GM19468 (cell line): ENCODE results near the gene R3HCC1L.
A peak's percentile ranks its signal among the peaks of the same experiment; 100 is the strongest.

Experiments
- ATAC-seq: cut with Tn5 transposase; IDR thresholded peaks from one replicate; pipeline ENCODE4 v1.9.1; 2021; ENCODE audit warnings: mild to moderate bottlenecking, moderate library complexity, moderate number of reproducible peaks; ENCODE audit not compliant: unreplicated experiment; ENCODE audit errors: extremely low read depth

Gene R3HCC1L

DNA sequence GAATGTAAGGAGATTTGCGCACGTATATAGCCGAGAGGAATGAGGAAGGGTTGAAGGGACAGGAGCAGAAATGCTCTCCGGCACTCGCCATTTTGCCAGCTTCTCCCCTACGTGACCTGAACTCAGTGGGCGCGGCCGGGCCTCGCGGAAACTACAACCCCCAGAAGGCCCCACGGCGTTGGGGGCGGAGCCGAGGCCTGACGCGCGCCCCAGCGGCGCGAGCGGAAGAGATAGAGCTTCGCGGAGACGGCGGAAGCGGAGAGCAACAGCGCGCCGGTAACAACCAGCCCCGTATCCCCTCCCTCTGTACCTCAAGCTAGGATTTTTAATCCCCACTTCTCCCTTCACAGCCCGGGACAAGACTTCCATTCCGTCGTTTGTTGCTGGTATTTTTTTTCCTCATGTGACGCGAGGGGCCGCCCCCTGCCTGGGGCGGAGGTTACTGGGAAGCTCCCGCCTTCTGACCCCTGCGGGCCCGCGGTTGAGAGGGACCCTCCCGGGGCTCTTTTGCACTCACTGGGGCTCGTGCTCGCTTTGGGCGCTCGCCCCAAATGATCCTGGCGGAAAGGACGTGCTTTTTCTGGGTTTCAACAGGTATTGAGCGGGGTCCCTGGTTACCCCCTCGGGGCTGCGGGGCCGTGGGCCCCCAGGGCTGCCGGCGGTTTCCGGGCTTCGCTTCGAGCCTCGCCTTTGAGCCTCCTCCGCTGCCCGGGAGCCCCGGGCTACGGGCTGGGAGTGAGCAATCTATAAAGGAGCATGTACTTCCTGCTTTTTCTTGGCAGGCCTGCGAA lies at the start of gene R3HCC1L:
Gene R3HCC1L (plus strand): TSS at position 227 of the 791 bp plus-strand sequence. CDS start 73,458 bp downstream, outside the sequence.
- ATAC-seq: peak; percentile 81

DNA sequence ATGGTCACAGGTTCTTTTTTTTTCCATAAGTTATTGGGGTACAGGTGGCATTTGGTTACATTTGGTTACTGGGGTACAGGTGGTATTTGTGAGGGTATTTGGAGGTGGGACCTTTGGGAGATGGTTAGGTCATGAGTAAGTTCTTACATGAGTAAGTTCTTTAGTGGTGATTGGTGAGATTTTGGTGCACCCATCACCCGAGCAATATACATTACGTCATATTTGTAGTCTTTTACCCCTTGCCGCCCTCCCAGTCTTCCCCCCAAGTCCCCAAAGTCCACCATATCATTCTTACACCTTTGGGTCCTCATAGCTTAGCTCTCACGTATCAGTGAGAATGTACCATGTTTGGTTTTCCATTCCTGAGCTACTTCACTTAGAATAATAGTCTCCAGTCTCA lies 49.2 kb upstream of the R3HCC1L start:
- no peak for ATAC-seq

DNA sequence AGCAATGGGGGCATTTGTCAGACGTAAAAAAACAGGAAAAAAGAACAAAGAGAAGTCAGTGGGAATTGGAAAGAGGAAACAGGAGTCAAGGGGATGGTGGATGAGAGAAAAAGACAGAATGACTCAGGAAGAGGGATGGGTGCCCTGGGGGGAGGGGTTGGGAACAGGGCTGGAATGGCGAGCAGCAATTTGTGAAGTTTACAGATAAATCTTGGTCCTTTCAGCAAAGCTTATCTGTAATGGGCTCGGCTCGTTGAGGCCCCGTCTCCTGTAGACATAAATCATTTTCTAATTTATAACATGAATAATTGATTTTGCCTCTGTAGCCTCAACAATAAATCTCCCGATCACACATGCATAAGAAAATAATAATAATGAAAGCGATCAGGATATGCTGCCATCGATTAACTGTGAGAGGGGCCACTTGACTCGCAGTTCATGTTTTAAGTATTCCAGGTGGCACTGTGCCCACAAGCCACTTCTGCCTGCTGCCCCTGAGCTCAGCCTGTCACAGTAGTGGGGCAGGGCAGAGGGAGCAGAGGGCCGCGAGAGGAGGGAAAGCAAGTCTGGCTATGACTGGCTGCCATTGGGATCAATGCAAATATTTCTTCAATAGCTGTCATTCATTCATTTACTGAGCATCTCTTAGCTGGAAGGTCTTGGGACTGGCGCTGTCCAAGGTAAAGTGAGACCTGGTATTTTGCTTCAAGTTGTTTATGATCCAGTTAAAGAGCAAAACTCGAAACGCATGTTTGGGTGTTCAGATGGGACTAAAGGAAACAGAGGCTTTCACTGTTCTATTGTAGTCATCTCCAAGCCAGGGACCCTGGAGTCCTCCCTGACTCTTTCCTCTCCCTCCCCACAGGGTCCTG lies 47.4 kb upstream of the R3HCC1L start:
- ATAC-seq: no peak

DNA sequence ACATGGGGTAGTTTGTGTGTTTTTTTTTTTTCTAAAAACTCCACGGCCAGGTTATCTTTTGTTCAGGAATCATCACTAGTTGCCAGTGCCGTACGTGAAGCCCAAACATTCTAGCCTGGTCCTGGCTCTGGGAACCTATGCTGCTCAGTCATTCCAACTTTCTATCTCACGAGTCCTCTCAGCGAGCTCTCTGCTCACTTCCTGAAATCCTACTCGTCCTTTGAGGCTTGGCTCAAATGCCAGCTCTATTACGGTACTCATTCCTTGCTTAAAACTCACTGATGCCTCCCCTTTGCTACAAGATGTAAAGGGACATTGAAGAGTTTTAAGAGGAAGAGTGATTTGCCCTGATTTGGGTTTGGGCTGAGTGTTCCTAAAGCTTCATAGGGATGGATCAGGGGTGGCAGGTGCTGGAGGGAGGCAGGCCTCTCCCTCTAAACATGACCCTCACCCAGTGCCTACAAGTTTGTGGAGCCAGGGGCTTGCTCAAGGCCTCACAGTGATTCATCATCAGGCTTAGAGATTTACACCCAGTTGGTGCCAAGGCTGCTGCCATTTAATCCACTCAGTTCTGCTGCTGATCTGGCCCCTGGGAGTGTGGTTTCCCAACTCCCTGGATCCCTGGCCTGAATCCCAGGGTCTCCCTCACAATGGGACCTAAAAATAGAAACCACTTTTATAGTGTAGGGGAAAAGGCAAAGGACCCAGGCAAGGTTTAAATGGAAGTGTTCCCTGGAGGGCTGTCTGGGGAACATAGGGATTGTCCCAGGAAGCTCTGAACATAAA lies 46.1 kb upstream of the R3HCC1L start:
- ATAC-seq: no peak

DNA sequence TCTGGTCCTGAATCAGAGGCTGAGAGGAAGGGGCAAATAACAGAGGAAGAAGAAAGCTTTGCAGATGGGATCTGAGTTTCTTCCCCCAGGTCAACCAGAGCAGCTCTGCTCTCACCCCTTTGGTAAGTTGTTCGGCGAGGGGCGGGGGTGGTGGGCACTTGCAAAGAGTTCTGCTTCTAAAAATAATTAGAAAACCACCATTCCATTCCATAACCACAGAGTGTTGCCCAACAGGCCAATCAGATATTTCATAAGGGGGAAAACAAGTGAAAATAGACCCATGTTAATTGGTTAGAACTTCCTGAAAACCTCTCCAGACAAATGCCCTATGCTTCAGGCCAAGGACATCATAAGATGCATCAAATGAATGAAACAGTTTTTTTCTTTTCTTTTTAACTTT lies 43.6 kb upstream of the R3HCC1L start:
- ATAC-seq: no peak

DNA sequence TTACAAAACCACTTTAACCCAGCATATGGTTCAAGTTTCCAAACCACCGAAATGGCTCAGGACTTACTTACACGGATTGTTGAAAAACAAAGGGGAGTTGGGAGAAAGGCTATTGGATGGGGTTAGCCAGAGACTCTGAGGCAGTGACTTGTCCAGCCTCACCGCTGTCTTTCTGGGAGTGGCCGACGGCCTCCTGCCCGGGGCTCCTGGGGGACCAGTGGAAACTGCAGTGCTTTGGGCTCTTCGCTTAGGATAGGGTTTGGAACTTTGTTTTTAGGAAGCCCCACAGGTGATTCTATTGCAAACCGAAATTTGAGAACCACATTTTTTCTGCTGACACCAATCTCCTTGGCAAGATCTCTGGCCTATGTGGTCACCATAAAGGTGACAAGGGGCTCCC lies 38.1 kb upstream of the R3HCC1L start:
- ATAC-seq: no peak

- ATAC-seq: no peak
These were observed 37.7 kb upstream of the R3HCC1L start for GRCh38 chr10:98096731-98097130.

GRCh38 chr10:98097175-98097574 lies 37.3 kb upstream of the R3HCC1L start:
- ATAC-seq: no peak

DNA sequence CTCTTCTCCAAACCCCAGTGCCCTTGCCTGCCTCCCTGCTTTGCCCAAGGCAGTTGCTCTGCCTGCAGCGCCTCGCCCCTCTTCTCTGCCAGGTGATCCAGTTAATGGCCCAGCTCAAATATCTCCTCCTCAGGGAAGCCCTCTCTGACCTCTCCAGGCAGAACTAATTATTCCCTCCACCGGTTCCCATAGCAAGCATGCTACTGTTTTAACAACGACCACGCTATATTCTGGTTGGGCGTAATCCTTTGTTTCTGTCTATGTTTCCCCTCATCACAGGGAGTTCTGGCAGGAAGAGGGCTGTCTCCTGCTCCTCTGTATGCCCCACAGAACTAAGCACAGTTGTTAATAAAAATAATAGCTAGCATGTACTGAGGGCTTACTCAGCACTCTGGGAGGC lies 36.8 kb upstream of the R3HCC1L start:
- no peak for ATAC-seq

GRCh38 chr10:98098247-98098646 lies 36.2 kb upstream of the R3HCC1L start:
- ATAC-seq: no peak

- ATAC-seq: no peak
These were observed 34.0 kb upstream of the R3HCC1L start for GRCh38 chr10:98100476-98100875.

GRCh38 chr10:98101366-98101765 lies 33.1 kb upstream of the R3HCC1L start:
- no peak for ATAC-seq

DNA sequence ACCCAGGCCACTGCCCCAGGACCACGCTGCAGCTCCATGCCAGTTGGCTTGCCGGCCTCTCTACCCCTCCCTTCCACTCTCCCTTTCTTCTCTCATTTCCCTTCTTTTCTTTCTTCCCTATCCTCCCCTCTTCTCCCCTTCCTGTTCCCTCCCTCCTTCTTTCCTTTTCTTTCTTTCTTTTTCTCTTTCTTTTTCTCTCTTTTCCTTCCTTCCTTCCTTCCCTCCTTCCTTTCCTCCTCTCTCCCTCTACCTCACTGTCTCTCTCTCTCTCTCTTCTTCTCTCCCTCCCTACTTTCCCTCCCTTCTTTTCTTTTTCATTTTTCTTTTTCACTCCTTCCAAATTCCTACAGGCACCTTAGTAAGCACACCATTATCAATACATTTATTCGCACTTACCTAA lies 30.3 kb upstream of the R3HCC1L start:
- no peak for ATAC-seq

- ATAC-seq: no peak
These were observed 27.9 kb upstream of the R3HCC1L start for GRCh38 chr10:98106531-98106930.

DNA sequence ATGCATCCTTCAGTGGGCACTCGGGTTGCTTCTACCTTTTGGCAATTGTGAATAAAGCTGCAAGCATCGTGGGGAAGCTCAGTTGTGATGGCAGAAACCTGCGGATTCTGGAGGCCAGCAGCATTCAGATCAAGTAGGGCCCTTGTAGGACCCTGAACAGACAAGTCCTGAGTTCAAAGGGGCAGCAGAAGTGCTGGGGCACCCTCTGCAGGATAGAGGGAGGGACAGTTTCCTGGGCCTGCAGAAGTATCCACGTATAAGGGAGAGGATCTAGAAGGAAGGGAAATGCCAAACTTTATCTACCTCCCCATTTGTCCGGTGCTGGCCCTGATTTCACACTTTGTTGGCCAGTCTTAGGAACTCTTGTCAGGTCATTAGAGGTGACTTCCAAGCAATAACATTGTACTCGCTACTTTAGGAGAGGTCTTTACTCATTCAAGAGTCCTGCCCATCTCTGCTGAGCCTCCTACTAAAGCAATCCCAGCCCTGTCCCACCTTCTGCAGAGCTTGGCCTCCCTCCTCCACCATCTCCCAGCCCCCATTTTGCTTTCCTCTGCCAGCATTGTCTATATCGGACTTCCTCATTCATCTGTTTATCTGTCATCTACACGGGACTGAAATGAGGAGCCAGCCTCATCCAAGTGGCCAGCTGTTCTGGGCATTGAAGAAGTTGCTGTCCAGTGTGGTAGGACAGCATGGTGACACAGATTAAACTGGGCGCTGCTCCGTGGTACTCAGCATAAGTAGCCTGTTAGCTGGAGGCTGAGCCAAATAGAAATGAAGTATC lies 26.6 kb upstream of the R3HCC1L start:
- no peak for ATAC-seq

GRCh38 chr10:98110356-98110755 lies 24.1 kb upstream of the R3HCC1L start:
- no peak for ATAC-seq

- ATAC-seq: no peak
These were observed 19.2 kb upstream of the R3HCC1L start for GRCh38 chr10:98115031-98115787.

DNA sequence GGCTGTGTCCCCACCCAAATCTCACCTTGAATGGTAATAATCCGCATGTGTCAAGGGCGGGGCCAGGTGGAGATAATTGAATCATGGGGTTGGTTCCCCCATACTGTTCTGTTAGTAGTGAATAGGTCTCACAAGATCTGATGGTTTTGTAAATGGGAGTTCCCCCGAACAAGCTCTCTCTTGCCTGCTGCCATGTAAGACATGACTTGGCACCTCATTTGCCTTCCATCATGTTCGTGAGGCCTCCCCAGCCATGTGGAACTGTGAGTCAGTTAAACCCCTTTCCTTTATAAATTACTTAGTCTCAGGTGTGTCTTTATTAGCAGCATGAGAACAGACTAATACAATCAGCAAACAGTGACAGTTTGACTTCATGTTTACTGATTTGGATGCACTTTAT lies 14.6 kb upstream of the R3HCC1L start:
- ATAC-seq: no peak
